ENCODE data around the gene FHIT. TPM values are rescaled to one million over a fixed set of nuclear protein-coding genes. Genes with fewer than 3 reads are reported as not detected.

FHIT gene
- total RNA-seq, 1 donor from 2014 or later = 20.2 TPM

GRCh38 chr3:60391292-60391691 lies 860.0 kb downstream of the FHIT start:
- no peak for DNase-seq (ENCODE audit: low spot score)
- Mint-ChIP-seq H3K27me3 (ENCODE audit: unreplicated experiment) (no peaks in the 10 kb centered on the region), H3K36me3 (ENCODE audit: low read depth, unreplicated experiment) (no peaks in the 10 kb centered on the region), H3K27ac (ENCODE audit: unreplicated experiment) (no peak overlapping the region), H3K9me3 (ENCODE audit: unreplicated experiment) (no peaks in the 10 kb centered on the region), H3K4me3 (ENCODE audit: unreplicated experiment) (no peak overlapping the region), H3K4me1 (ENCODE audit: unreplicated experiment) (peaks cover 2% of the 10 kb centered on the region)
- TF ChIP-seq, protein P1, sequence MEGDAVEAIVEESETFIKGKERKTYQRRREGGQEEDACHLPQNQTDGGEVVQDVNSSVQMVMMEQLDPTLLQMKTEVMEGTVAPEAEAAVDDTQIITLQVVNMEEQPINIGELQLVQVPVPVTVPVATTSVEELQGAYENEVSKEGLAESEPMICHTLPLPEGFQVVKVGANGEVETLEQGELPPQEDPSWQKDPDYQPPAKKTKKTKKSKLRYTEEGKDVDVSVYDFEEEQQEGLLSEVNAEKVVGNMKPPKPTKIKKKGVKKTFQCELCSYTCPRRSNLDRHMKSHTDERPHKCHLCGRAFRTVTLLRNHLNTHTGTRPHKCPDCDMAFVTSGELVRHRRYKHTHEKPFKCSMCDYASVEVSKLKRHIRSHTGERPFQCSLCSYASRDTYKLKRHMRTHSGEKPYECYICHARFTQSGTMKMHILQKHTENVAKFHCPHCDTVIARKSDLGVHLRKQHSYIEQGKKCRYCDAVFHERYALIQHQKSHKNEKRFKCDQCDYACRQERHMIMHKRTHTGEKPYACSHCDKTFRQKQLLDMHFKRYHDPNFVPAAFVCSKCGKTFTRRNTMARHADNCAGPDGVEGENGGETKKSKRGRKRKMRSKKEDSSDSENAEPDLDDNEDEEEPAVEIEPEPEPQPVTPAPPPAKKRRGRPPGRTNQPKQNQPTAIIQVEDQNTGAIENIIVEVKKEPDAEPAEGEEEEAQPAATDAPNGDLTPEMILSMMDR (IDR thresholded peaks at IDR 0.05; ENCODE audit: unreplicated experiment) = no peak

DNA sequence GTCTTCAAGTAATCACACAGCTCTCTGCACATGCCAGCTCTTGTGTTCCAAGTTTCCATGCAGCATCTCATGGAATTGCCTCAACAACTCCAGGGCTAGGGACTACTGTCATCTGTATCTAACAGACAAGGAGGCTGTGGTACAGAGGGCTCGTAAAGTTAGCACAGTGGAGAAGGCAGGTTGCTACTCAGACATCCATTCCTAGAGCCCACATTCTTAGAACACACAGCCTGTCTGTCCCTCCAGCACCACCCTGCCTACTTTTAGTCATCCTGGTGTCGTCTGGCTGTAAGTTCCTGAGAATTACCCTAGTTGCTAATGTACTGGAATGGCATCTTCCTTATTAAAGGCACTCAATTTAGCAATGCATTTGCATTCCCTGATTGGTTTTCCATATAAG lies 862.5 kb downstream of the FHIT start:
- H3K4me1 Mint-ChIP-seq (ENCODE audit: unreplicated experiment) = peaks cover 8% of the 10 kb centered on the region
- DNase-seq (ENCODE audit: low spot score) = no peak
- H3K9me3 Mint-ChIP-seq (ENCODE audit: unreplicated experiment) = no peaks in the 10 kb centered on the region
- no peaks in the 10 kb centered on the region for H3K27me3 Mint-ChIP-seq (ENCODE audit: unreplicated experiment)
- H3K27ac Mint-ChIP-seq (ENCODE audit: unreplicated experiment) = no peak overlapping the region
- TF ChIP-seq, protein P1 (IDR thresholded peaks at IDR 0.05; ENCODE audit: unreplicated experiment) = no peak
- no peak overlapping the region for H3K4me3 Mint-ChIP-seq (ENCODE audit: unreplicated experiment)
- no peaks in the 10 kb centered on the region for H3K36me3 Mint-ChIP-seq (ENCODE audit: low read depth, unreplicated experiment)

DNA sequence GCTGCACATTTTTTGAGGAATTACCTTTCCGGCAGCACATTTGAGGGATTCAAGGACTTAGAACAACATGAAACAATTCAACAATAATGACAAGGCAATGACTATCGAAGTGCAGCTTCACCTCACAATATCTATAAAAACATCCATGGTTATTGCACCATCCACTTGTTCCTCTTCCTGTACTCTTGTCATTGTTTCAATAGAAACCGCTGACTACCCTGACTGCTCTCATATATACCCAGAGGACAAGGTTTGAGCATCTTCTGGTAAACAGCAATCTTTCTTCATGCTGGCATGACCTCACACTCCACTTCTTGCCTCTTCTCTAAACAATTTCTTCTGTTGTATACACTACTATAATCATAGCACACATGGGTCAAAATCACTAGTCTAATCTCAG lies 864.9 kb downstream of the FHIT start:
- H3K27me3 Mint-ChIP-seq (ENCODE audit: unreplicated experiment) = peaks cover 1% of the 10 kb centered on the region
- no peak overlapping the region for H3K4me3 Mint-ChIP-seq (ENCODE audit: unreplicated experiment)
- peaks cover 8% of the 10 kb centered on the region for H3K4me1 Mint-ChIP-seq (ENCODE audit: unreplicated experiment)
- H3K27ac Mint-ChIP-seq (ENCODE audit: unreplicated experiment) = no peak overlapping the region
- no peaks in the 10 kb centered on the region for H3K36me3 Mint-ChIP-seq (ENCODE audit: low read depth, unreplicated experiment)
- no peak for DNase-seq (ENCODE audit: low spot score)
- TF ChIP-seq, protein P1 (IDR thresholded peaks at IDR 0.05; ENCODE audit: unreplicated experiment) = no peak
- no peaks in the 10 kb centered on the region for H3K9me3 Mint-ChIP-seq (ENCODE audit: unreplicated experiment)

DNA sequence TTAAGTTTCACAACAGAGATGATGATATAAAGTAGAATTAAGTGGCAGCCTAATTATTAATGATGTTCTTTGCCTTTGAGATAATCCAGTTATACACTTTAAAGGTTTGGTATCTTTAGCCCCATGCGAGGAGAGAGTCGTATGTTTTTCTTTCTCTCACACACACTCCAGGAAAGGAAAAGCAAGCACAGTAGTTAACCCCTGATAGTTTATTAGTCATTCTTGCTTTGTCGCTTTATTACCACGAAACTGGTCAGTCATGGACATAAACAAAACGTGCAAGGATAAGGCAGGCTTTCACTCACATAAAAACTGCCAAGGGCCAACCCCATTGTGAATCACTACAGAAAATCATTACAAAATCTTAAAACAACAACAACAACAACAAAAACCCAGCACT lies 866.9 kb downstream of the FHIT start:
- H3K4me3 Mint-ChIP-seq (ENCODE audit: unreplicated experiment) = no peak overlapping the region
- no peak overlapping the region for H3K27ac Mint-ChIP-seq (ENCODE audit: unreplicated experiment)
- TF ChIP-seq, protein P1 (IDR thresholded peaks at IDR 0.05; ENCODE audit: unreplicated experiment) = no peak
- no peaks in the 10 kb centered on the region for H3K9me3 Mint-ChIP-seq (ENCODE audit: unreplicated experiment)
- peaks cover 8% of the 10 kb centered on the region for H3K4me1 Mint-ChIP-seq (ENCODE audit: unreplicated experiment)
- no peaks in the 10 kb centered on the region for H3K36me3 Mint-ChIP-seq (ENCODE audit: low read depth, unreplicated experiment)
- DNase-seq (ENCODE audit: low spot score) = no peak
- peaks cover 1% of the 10 kb centered on the region for H3K27me3 Mint-ChIP-seq (ENCODE audit: unreplicated experiment)

GRCh38 chr3:60383345-60383744 lies 867.9 kb downstream of the FHIT start:
- Mint-ChIP-seq H3K9me3 (ENCODE audit: unreplicated experiment) (no peaks in the 10 kb centered on the region), H3K27ac (ENCODE audit: unreplicated experiment) (no peak overlapping the region), H3K36me3 (ENCODE audit: low read depth, unreplicated experiment) (no peaks in the 10 kb centered on the region), H3K27me3 (ENCODE audit: unreplicated experiment) (peaks cover 1% of the 10 kb centered on the region), H3K4me3 (ENCODE audit: unreplicated experiment) (no peak overlapping the region), H3K4me1 (ENCODE audit: unreplicated experiment) (peaks cover 8% of the 10 kb centered on the region)
- TF ChIP-seq, protein P1 (IDR thresholded peaks at IDR 0.05; ENCODE audit: unreplicated experiment) = no peak
- DNase-seq (ENCODE audit: low spot score) = no peak
